Sigmoid colon (tissue), 4 donors: ENCODE measurements around the gene TAF5L.

Experiments
- EP300 ChIP-seq, 4 donors: sonication (generic); formaldehyde crosslinking; IDR thresholded peaks; one replicate each; pipeline ENCODE4 v1.6.1; 2017; ENCODE audit warnings: antibody characterized with exemption in 4 of 4
- POLR2A ChIP-seq, 2 donors: fragments of 450-650 bp; IDR thresholded peaks; one replicate each; pipeline ENCODE4 v1.6.1; 2016; ENCODE audit warnings: antibody characterized with exemption in 2 of 2, mild to moderate bottlenecking in 2 of 2, moderate library complexity in 2 of 2
- POLR2AphosphoS5 ChIP-seq, 4 donors: sonication (generic); formaldehyde crosslinking; IDR thresholded peaks; one replicate each; pipeline ENCODE4 v1.6.1; 2017; ENCODE audit warnings: antibody characterized with exemption in 4 of 4
- TF ChIP-seq, protein P1 (sequence below), 4 experiments: fragments of 450-650 bp in 3 of 4; fragments of 200-600 bp in 1 of 4; IDR thresholded peaks; one replicate each; pipeline ENCODE4 v1.5.1; 2016 to 2019; ENCODE audit warnings: antibody characterized with exemption in 4 of 4, mild to moderate bottlenecking in 3 of 4, moderate library complexity in 2 of 4

DNA sequence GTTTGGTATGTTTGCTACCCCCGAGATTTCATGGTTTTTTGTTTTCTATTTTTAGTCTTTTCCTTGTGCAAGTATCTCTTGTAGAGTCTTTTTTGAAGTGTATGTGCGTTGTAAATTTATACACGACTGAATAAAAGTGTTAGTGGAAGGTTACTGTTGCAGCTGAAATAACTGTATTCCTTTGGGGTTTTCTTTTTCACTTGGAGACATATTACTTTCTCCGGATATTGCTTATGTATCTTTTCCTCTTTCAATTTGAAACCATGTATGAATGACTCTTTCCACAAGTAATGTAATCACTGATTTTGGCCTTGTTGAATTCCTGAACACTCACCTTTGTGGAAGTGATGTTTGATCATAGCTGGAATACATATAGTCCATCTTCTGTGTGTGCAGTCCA lies 1.1 kb upstream of the TAF5L start:
- TF ChIP-seq, protein P1, sequence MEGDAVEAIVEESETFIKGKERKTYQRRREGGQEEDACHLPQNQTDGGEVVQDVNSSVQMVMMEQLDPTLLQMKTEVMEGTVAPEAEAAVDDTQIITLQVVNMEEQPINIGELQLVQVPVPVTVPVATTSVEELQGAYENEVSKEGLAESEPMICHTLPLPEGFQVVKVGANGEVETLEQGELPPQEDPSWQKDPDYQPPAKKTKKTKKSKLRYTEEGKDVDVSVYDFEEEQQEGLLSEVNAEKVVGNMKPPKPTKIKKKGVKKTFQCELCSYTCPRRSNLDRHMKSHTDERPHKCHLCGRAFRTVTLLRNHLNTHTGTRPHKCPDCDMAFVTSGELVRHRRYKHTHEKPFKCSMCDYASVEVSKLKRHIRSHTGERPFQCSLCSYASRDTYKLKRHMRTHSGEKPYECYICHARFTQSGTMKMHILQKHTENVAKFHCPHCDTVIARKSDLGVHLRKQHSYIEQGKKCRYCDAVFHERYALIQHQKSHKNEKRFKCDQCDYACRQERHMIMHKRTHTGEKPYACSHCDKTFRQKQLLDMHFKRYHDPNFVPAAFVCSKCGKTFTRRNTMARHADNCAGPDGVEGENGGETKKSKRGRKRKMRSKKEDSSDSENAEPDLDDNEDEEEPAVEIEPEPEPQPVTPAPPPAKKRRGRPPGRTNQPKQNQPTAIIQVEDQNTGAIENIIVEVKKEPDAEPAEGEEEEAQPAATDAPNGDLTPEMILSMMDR (IDR thresholded peaks at IDR 0.05) = no peak
- TF ChIP-seq POLR2A (IDR thresholded peaks at IDR 0.05) (no peak), POLR2AphosphoS5 (IDR thresholded peaks at IDR 0.05) (no peak), EP300 (IDR thresholded peaks at IDR 0.05) (no peak)
